ENCODE results near the gene NFKBIZ.
A peak's percentile ranks its signal among the peaks of the same experiment; 100 is the strongest.

The NFKBIZ gene

DNA sequence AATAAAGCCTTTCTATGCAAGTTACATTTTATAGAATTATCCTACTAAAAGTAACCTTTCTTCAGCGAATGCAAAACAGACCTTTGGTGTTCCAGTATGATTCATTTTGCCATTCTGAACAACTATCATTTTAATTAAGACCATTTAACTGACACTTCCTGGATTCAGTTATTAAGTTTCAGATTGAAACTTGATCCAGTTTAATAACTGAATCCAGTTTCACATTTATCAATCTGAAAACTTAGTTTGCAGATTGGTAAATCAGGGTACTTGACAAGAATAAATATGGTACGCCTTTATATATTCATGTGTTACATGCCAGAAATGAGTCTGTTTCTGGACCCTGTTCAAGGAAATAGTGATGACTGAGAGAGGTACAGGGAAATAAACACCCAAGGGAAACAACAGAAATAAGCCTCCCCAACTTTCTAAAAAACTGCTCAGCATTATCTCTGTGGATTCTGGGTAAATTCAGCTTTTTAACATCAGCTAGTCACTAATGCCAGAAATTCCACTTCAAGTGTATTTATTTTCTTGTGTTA is 23.3 kb upstream of the NFKBIZ start:
- DNase-seq (ENCODE audit: low spot score): no peak

DNA sequence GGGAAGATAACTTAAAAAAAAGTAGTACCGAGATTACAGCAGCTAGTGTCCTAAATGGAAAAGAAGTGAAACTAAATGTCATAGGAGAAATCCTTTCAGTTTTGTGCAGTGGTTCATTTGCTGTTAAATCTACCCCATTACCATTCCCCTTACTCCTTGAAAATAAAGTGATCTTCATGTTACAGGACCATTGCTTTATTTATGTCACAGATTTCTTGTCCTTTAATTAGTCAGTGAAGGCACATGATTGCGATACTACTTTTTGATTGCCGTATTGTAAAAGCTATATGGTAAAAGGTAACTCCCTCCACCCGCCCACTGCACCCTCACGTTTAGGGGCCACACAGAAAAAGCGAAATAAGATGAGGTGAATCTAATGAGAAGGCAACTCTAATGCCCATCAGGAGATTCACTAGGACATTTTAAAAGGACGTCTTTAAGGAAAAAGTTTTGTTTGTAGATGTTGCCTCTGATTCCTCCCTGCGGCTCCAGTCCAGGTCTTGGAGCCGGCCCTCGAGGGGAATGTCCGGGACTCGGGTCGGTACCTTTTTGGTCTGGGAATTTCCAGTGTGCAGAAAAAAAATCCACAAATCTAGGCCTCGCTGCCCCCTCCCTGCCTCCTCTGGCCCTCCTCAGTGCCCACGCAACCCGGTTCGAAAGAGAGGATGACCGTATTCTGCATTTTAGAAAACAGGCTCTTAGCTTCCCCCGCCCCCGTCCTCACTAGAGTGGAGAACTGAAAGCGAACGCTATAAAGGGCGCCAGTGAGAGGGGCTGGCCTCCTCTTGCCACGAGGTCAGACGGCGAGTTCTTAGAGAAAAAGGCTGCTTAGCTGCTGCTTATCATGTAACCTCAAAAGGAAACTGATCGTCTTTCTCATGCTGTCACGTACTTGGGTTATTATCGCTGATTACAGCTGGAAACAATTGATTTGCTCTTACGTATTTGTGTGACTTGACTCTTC is 21.8 kb upstream of the NFKBIZ start:
- peak; percentile 71 for DNase-seq (ENCODE audit: low spot score)

DNA sequence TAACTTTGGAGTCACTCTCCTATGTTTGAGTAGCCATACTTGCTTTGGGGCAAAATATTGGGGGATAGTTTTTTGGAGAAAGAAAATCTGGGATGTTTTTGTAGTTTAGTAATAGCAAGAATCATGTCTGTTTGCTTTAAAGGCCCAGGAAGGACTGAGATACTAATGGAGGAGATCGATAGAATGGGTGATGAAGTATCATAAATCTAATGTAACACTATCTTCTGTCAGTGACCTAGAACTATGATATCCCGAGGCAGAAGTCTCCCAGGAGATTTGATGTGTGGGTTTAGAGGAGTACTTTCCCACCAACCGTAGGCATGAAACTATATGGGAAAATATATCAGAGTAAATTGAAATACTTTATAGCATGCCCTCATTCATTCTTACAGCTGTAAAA is 21.0 kb upstream of the NFKBIZ start:
- DNase-seq (ENCODE audit: low spot score): no peak

DNA sequence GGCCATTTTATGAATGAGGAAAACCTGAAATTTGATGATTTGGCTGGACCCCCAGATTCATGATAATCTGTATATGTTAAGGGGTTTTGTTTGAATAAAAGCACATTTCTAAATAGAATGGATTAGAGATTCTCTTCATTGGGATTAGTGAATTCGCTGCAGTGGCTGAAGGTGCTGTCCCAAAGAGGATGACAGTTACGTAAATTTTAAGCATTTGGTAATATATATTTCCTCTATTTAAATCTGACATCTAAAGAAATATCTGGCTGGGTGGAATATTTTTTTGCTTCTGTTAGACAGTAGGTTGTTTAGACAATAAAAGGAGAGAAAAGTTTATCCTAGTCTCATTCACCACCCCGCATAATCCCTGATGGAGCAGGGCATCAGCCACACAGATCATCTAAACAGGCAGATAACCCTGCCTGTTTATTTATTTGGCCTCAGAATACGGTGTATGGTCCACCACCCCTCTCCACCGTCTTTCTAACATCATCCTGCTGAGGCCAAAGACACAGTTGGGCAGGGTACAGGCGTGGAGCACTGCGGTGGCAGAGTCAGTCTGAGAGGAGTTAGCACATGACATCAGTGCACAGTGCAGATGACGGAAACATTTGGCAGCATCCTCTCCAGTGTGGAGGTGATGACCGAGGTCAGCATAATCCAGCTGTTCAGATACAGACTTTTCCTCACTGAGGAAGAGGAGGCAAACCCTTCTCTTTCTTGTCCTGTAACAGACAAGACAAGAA is 20.4 kb upstream of the NFKBIZ start:
- DNase-seq (ENCODE audit: low spot score): peak; percentile 43

DNA sequence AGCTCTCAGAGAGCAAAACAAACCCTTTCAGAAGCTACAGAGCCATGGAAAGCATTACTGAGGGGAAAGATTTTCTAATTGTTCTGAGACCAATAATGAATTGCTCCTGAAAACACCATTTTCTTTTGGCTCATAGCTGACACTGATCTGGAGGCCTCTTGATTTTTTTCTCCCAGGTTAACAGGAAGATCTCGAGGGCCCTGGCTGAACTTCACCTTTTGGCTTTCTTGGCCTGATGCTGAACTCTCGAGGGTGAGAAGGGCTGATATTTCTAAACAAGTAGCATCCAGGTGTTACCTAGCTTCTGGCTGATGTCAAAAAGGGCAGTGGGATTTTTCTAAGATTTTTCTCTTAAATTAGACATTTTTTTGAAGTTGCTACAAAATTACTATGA is 19.9 kb upstream of the NFKBIZ start:
- DNase-seq (ENCODE audit: low spot score): no peak

DNA sequence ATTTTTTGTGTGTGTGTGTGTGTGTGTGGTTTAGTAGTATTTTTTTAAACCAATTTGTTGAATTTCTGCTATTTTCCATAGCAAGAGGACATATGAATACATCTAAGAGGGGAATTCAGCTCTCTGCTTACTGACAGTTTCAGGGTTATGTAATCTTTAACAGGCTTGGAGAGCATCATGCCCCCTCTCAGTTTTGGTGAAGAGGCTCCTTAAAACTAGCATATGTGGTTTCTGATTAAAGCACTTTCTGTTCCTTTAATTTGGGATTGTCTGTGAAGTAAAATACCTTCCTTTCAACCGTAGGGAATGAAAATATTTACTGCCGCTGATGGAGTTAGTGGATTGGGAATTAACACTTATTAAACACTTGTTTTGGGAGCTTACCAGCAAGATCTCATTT is 19.4 kb upstream of the NFKBIZ start:
- no peak for DNase-seq (ENCODE audit: low spot score)

DNA sequence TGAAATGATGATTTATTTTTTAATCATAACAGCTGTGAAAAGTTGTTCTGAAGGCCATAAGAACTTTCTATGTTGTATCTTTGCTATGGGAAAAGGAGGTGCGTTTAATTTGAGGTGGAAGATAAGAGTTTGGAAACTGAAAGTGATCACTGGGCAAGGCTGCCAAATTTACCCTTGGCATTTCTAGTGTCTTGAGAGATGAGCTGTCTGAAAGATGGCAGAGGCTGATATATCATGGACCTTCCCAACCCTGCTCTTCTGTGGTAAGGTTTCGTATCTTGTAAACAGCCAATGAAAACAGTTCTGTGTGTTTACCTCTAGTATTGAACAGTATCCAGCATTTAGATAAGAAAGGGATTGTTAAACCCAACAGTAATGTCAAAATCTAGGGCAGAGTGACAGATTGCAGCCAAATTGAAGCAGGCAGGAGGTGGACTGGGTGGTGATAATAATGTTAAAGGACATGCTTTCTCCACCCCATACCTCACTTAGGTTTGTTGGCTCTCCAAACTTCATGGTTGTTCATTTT is 15.8 kb upstream of the NFKBIZ start:
- no peak for DNase-seq (ENCODE audit: low spot score)

DNA sequence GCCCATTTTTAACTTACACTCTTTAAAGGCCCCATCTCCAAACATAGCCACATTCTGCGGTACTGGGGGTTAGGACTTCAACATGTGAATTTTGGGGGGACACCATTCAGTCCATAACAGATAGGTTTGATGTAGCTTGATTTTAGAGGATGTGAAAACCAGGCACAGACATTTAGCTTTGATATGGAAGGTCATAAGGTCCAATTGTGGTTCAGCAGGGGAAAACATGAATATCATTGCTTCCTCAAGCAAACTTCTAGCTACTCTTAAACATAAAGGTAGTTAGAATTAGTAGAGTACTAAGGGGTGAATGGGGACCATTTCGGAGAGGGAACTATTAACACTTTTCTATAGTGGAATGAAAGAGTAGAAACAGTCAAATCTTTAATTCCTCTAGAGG is 13.6 kb upstream of the NFKBIZ start:
- no peak for DNase-seq (ENCODE audit: low spot score)

DNA sequence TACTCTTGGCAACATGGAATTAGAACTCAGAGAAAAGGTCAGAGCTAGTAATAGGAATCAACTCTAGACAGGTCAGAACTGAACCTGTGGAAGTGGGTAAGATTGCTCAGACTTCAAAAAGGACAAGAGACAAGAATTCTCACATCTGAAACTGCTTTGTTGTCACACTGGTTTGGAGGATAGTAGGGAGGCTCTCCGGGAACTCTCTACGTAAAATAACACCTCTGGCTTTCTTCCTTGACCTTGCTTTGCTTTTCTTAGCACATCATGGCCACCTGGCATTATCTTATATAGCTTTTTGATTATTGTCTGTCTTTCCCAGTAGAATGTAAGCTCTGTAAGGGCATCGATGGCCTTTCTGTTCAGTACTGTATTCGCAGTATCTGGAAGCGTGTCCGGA is 13.2 kb upstream of the NFKBIZ start:
- no peak for DNase-seq (ENCODE audit: low spot score)

DNA sequence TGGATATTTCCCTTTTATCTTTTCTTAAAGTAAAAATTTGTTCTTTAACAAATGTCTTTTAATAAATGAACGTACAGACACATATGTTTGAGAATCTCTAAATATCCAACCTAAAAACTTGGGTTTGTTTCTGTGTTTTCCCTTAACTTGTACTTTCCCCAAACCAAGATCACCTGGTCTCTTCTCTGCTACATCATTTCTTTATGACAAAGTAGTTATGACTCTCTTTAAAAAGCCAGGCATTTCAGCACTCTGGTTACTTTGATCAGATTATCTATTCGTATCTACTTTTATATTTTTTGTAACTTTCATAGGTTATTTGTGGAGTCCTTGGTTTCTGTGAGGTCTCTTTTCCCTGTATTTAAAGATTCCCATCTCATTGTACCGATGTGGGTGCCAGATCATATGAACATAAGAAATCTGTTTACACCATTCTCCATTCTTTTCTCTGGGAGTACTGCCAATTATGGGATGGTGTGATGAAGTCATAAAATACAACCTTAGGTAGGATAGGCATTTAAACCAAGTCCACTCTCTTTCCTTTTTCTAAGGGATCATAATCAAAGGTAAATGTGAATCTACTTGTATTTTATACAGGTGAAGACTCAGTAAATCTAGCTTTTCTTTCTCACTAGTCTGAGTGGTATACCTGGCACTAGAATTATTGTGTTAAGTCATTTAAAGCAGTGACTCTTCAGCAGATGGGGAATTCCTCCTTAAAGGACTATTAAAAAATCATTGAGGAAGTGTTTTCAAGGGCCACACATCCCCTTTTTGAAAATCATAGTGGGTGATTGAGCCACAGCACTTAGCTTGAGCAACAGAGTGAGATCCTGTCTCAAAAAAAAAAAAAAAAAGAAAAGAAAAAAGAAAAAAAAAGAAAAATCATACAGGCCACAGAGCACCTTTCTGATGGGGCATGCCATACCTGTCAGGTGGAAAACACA is 12.4 kb upstream of the NFKBIZ start:
- no peak for DNase-seq (ENCODE audit: low spot score)

DNA sequence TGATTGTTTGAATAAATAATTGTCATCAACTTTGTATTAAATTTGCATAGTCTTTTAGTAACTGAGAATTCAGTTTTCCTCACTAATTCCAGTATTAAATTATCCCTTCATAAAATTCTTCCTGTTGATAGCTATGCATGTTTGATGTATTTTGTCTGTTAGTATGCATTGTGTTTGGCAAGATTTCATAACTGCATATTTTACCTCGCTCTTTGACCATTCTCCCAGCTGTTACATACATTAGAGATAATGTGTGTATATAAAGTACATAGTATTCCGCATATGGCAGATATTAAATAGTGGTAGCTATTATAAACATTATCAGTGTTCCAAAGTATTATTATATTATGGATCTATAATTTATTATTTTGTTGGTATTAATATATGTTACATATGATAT is 10.6 kb upstream of the NFKBIZ start:
- no peak for DNase-seq (ENCODE audit: low spot score)

DNA sequence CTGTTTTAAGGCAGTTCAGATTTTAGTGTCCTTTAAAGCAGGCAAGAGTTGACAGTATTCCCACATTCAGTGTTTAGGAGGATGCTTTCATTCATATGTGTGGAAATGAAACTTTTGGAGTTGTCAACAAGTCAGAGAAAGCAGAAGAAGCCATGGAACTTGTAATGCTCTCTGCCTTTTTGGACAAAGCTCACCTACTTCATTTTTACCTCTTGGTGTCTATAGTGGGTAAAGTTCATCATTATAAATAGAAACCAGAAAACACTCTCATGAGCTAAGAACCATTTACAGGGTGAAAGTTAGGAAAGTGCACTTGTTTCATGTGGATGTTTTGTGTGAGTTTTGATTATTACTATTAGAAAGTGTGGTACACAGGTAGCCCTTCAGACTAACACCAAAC is 9.2 kb upstream of the NFKBIZ start:
- no peak for DNase-seq (ENCODE audit: low spot score)

DNA sequence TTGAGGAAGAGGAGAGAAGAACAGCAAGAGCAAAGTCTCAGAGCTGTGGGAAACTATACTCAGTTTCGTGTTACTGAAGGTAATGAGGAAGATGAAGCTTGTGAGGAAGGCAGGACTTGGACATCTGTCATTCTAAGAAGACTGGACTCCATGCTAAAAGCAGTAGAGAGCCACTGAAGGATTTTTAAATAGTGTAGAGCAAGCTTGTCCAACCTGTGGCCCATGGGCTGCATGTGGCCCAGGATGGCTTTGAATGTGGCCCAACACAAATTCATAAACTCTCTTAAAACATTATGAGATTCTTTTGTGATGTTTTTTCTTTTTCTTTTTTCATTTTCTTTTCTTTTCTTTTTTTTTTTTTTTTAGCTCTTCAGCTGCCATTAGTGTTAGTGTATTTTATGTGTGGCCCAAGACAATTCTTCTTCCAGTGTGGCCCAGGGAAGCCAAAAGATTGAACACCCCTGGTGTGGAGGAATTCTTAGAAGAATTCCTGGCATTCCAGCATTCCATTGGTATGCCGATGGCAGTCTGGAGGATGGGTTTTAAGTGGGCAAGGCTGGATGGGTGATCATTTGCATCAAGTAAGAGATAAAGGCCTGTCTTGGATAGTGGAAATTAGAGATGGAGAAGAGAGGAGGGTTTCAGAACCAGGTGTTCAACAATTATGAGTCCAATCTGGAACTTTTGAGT is 6.9 kb upstream of the NFKBIZ start:
- no peak for DNase-seq (ENCODE audit: low spot score)

DNA sequence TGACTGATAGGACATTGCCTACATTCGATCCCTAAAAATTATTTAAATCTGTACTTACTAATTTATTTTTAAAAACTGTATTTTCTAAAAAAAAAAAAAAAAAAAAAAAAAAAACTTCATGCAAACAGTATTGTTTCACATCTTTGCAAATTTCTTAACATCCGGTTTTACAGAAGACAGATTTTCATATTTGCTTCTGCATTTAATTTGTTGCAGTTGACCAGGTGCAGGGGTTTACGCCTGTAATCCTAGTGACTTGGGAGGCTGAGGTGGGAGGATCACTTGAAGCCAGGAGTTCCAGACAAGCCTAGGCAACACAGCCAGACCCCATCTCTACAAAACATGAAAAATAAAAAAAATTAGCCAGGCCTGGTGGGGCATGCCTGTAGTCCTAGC is 6.4 kb upstream of the NFKBIZ start:
- no peak for DNase-seq (ENCODE audit: low spot score)

DNA sequence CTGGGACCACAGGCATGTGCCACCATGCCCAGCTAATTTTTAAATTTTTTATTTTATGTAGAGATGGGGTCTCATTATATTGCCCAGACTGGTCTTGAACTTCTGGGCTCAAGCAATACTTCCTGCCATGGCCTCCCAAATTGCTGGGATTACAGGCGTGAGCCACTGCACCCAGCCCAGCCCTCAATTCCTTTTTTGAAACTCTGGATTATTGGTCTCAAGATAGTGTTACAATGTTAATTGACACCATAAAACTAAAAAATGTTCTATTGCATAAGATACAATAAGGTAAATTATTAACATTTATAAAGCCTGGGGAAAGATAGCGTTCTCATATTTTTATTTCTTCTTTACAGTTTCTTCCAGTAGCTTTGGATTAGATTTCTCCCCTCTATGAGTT is 3.9 kb upstream of the NFKBIZ start:
- DNase-seq (ENCODE audit: low spot score): no peak

DNA sequence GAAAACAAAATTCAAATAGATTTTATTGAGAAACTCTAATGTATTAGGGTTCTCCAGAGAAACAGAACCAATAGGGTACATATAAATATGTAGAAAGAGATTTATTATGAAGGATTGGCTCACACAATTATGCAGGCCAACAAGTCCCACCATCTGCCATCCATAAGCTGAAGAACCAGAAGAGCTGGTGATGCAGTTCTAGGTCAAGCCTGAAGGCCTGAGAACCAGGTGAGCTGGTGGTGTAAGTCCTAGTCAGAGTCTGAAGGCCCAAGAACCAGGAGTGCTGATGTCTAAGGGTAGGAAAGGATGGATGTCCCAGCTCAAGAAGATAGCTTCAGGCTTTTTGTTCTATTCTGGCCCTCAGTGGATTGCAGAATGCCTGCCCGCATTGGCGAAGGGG is 2.6 kb upstream of the NFKBIZ start:
- no peak for DNase-seq (ENCODE audit: low spot score)

DNA sequence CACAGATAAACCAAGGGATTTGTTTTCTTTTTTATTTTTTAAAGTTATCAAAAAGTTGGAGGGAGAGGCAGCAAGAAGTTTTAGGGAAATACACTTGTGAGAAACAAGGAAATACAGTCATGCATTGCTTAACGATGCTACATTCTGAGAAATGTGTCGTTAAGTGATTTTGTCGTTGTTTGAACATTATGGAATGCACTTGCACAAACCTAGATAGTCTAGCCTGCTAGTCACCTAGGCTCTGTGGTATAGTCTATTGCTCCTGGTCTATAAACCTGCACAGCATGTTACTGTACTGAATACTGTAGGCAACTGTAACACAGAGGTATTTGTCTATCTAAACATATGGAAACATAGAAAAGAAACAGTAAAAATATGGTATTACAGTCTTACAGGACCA is 2.0 kb upstream of the NFKBIZ start:
- DNase-seq (ENCODE audit: low spot score): no peak

DNA sequence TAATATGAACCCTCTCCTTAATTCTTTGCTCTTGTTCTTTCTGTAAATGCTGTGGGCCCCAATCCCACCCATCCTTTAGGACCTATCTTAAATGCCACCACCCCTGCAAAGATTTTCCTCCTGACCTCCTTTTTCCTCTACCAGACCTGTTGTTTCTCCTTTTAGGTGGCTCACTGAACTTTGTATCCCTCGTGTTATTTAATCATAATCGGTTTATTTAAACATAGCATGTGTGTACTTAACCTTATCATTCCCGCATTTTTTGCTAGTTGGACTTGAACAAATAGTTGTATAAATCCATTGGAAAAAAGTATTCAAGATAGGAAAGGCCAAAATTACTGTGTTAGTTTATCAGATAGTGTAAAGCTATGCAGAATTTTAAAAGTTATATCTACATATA is 988 bp upstream of the NFKBIZ start:
- DNase-seq (ENCODE audit: low spot score): no peak

DNA sequence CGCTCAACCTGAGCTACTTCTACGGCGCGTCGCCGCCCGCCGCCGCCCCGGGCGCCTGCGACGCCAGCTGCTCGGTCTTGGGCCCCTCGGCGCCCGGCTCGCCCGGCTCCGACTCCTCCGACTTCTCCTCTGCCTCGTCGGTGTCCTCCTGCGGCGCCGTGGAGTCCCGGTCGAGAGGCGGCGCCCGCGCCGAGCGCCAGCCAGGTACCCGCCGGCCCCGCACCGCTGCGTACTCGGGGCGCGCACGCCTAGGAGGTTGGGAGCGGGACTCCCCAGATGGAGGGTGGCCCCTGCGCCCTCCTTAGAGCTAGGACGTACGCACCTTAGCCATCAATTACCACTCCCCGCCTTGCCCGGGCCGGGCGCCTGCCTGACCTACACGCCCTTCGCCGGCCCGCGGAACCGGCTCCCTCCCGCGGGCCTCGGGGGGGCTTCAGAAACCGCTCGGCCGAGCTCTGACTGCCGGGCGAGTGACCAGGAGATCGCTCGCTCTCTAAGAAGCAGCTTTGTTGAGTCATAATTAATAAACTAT is 466 bp downstream of the NFKBIZ start:
- peak; percentile 45 for DNase-seq (ENCODE audit: low spot score)

DNA sequence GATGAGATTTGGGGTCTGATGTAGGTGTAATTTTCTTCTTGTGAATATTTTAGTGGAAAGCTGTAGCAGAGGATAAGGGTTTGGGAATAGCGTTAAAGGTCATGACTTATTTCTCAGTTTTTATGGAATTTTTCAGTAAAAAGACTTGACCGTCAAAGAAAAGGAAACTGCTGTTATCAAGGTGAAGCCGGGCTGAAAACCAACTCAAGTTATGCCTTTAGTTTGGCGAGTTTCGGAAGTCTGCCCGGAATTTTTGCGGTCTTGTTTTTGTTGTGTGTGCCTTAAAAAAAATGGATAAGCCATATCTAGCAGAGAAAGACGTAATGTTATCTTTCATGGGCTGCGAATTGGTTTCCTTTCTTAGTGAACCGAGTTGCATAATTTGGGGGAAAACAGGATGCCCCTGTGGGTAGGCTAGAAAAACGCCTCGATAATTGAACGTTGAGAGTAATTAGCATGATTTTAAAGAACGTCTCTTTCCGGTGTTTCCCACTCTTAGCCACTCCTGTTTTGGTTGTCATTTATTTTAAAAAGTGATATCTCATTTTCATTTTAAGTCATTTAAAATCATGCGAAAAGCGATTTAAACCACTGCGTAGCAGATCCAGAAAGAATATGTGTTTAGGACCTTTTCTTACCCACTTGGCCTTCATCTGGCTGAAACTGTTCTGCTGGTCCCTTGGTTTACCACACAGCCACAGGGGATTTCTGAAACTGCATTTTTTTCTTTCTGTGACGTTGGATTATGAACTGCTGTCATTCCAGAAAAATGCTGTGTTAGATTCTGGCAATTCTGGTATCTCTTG is 1.1 kb downstream of the NFKBIZ start:
- peak; percentile 74 for DNase-seq (ENCODE audit: low spot score)
